Stimulated activated CD4-positive, alpha-beta T cell treated with anti-CD3 and anti-CD28 coated beads, Interleukin-1b, Interleukin-23, amount 100 ng/mL, for 4 hours (primary cell): ENCODE results near the gene CPED1.

Source experiments
- DNase-seq, 2 donors: peaks; one replicate each; pipeline ENCODE4 v3.0.0-alpha.2; 2020; ENCODE audit warnings: low read depth in 2 of 2

Gene CPED1

GRCh38 chr7:120988591-120989256 is at the start of gene CPED1:
Gene CPED1 (plus strand): TSS chr7:120988711. CDS start chr7:120989622, 911 bp downstream.
- peak; percentile 17 to 18 for DNase-seq

- no peak for DNase-seq
Observed at GRCh38 chr7:120939345-120939744, 49.2 kb upstream of the CPED1 start.

- no peak for DNase-seq
Observed at GRCh38 chr7:120941064-120941463, 47.4 kb upstream of the CPED1 start.

DNA sequence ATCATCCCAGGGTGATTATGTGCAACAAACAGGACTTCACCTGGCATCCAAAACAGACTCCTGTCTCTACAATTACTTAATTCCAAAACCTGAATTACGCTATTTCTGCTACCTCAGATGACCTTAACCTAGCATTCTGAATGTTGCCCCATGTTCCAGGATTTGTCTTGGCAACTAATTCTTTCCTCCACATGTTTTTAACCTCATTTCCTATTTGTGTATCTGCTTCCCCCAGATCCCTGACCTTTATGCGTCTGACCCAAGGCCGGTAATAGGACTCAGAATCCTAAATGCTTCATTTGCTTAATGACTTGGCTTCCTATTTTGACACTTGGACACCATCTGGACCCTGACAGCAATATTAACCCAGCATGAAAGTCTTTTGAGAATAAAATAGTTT is 46.7 kb upstream of the CPED1 start:
- no peak for DNase-seq

GRCh38 chr7:120942861-120943260 is 45.6 kb upstream of the CPED1 start:
- DNase-seq: no peak

DNA sequence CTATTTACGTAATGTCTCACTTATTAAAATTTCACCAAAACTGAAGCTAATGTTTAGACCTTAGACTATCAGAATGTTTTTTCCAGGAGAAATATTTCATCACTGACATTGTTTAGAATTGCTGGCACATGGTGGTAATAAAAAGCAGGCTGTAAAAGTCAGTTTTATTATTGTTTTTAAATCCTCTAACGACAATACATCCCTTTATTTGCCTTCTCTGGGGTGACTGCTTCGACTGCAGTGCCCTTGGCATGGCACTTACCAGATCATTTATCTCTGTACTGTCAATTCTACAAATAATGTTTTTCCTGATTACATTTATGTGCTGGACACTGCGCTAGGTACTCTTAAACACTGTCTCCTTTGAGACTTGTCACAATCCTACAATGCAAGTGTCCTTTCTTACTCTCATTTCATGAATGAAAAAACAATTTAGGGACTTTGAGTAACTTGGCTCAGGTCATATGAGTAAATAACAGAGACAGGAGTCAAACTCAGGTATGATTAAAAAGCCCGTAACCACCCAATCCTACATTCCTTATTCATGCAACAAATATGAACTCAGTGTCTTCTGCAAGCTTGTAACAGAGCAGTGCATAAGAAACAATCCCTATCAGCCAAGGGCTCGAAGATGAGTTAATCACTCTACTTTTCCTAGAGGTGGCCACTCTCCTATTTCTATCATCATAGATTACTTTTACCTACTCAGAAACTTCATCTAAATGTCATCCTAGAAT is 43.5 kb upstream of the CPED1 start:
- no peak for DNase-seq

DNA sequence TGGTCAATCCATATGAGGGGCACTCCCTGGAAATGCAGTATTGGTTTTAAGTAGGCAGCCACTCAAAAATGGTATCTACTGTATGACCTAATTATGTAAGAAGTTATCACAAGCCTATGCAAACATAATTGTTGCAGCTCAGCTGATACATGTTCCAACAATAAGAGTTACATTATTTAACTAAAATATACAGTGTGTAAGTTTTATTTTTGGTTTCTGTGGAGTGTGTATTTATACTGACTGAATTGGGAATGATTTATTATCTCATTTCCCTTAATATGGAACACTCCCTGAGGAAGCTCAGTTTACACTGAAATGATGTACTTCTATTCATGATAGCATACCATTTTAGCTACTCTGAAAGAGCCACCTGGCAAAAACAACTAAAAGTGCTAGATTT is 40.5 kb upstream of the CPED1 start:
- DNase-seq: no peak

DNA sequence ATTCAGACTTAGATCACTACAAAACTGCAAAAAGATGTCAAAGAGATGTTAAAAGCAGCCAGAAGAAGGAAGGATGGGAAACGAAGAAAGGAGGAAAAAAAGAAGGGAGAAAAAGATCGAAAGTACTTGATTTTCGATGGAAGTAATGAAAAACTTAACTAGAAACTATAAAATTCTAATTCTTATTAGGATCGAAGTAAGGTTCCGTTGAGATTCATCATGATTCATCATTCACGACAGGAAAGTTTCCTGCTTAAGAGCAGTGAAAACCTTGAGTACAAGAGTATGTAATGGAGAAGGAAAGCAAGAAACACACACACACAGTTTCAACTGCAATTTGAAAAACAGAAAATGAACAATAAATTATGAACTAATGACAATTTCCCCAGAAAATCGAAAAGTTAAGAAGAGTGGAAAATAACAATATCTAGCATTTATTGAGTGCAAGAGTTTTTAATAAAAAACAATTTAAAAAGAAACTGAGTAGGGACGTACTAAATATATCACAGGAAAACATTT is 39.1 kb upstream of the CPED1 start:
- DNase-seq: no peak

- DNase-seq: no peak
Observed at GRCh38 chr7:120949998-120950538, 38.4 kb upstream of the CPED1 start.

- peak; percentile 96 to 97 for DNase-seq
Observed at GRCh38 chr7:120950539-120951308, 37.8 kb upstream of the CPED1 start, which contains the start of gene ING3. Gene ING3 (plus strand): TSS chr7:120950777. CDS start chr7:120950897, 120 bp downstream.

DNA sequence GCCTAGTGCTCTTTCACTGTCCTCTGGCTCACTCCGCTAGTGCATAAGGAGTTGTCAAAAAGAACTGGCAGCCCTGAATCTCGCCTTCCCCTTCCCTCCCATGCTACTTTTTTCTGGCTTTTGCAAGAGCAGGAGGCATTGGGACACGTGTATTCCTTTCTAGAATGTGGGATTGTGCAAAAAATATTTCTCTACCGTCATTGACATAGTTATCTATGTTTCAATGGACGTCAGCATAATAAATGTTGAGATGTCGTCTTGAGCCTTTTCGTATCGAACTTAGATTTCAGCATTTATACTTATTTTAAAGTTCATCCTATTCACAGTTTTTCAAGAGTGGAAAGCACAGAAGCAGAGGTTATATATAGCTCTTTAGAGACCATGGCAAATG is 37.2 kb upstream of the CPED1 start:
- DNase-seq: no peak

- DNase-seq: no peak
Observed at GRCh38 chr7:120951826-120952225, 36.7 kb upstream of the CPED1 start.

- no peak for DNase-seq
Observed at GRCh38 chr7:120955577-120956149, 32.8 kb upstream of the CPED1 start.

DNA sequence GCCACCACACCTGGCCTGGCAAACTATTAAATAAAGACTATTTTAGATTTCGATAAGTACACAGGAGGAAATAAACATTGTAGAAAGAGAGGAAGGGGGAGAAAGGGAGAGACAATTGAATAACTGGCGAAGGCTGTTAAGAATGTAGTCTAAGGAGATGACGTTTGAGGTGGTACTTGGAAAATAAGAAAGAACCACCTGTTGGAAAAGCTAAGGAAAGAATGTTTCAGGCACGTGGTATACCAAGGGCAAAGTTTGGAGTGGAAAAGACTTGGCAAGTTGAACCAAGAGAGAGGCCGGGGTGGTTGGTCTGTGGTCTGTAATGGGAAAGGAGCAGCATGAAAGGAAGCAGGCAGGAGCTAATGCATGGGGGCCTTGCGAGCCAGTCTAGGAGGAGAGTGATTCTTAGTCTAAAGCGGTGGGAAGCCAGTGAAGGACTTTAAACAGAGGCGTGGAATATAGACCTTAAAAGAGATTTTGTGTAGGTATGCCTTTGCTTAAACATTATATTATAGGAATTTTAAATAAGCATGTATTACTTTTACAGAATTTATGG is 28.5 kb upstream of the CPED1 start:
- no peak for DNase-seq

DNA sequence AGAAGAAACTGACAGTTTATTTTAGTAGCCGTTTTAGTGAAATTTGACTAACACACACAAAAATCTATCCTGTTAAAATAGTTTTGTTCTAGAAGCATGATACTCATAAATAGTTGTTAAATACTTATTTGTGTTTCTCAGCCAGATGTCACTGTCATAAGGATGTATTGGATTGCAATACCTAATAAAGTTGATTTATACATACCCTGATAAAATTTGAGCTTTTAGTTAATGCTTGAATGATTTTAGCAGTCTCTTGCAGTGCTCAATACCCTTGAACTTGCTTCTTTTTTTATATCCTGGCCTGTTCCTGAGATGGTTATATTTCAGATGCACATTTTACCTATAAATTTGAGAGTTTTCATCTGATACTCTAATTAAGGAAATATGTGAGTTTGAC is 27.8 kb upstream of the CPED1 start:
- DNase-seq: no peak

DNA sequence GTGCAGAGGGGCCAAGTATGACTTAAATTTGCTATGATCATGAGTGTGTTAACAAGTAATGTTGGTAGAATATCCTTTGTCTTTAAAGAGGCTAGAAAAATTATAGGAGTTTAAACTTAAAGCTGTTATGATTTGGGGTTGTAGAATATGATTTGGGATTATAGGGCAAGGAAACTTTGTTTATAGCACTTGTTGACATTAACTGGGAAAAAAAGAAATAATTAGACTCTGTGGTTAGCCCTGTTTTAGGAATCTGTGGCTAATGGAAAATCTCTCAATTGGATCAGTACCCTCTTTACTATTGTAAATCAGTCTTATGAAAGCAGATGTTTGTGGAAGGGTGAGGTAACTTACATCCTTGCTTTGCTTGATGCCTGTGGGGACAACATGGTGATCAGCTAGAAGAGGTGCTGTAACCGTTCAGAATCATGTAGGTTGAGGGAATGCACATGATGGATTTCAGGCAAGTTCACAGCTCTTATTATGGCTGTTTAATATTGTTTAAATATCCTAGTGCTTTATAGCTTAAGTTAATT is 26.8 kb upstream of the CPED1 start:
- DNase-seq: no peak

DNA sequence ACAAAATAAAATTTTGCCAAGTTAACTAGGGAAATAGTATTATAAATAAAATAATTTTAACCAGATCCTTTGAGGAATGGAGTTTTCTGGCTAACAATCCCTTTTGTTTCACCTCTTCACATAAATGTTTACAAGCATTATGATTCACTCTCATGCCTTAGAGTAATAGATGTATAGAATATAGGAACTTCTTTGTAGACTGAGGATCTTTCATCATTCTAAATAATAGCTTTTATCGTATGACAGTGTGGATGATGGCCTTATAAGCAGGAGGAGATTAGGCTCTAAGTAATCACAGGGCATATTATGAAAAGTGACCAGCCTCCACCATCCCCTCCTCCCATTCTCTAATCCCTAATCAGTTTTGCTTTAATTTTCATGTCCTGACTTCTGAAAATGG is 24.4 kb upstream of the CPED1 start:
- DNase-seq: no peak

GRCh38 chr7:120966961-120967360 is 21.6 kb upstream of the CPED1 start:
- DNase-seq: no peak

GRCh38 chr7:120973849-120974248 is 14.7 kb upstream of the CPED1 start:
- DNase-seq: no peak

GRCh38 chr7:120979765-120980499 is 8.6 kb upstream of the CPED1 start:
- no peak for DNase-seq
